Endothelial cell of umbilical vein (primary cell): ENCODE measurements around the gene UVSSA. TPM values are rescaled to one million over a fixed set of nuclear protein-coding genes. Genes with fewer than 3 reads are reported as not detected.

Experiments
- BruUV-seq: library from RNA; stranded (reverse); fragments of 400-500 nt; replicated peaks from 2 replicates; lab custom pipeline; 2021; lab: Mats Ljungman, UMichigan
- CTCF ChIA-PET: fragments of 300-600, 350-600 bp; sonication (Branson Sonifier 250); formaldehyde crosslinking; loops from one replicate; lab custom pipeline; 2021; ENCODE audit warnings: antibody characterized with exemption, inconsistent platforms; lab: Charles Lee
- POLR2A ChIA-PET: fragments of 300-600, 350-600 bp; sonication (Branson Sonifier 250); formaldehyde crosslinking; loops from one replicate; lab custom pipeline; 2021; ENCODE audit warnings: antibody characterized with exemption, inconsistent platforms; lab: Charles Lee
- DNase-seq: peaks from one replicate; pipeline ENCODE4 v3.0.0-alpha.2; 2011; ENCODE audit warnings: low read depth, low spot score
- FAIRE-seq: peaks from 2 replicates; lab custom pipeline; 2011; peaks lifted over from hg19 to GRCh38; lab: Jason Lieb, UNC
- H2AFZ ChIP-seq: 2 replicates; pipeline ENCODE4 v1.6.0; 2012; ENCODE audit warnings: low read depth, low read length, control low read depth, inconsistent platforms
- H3K27ac ChIP-seq: 2 replicates; pipeline ENCODE4 v1.5.1; 2011; ENCODE audit warnings: low read depth, mild to moderate bottlenecking, control low read depth, low read length, moderate library complexity; ENCODE audit not compliant: insufficient read depth
- H3K27me3 ChIP-seq, 2 experiments: 2 replicates each; pipeline versions ENCODE4 v1.6.0 to v1.6.1; 2011; ENCODE audit warnings: low read length in 2 of 2, mixed read lengths in 1 of 2; ENCODE audit not compliant: control insufficient read depth in 2 of 2, insufficient read depth in 2 of 2
- H3K36me3 ChIP-seq, 2 experiments: 2 replicates in 1 of 2; 3 replicates in 1 of 2; pipeline ENCODE4 v1.5.1; 2011; ENCODE audit warnings: low read length in 2 of 2, mild to moderate bottlenecking in 1 of 2, moderate library complexity in 1 of 2; ENCODE audit not compliant: control insufficient read depth in 2 of 2, insufficient read depth in 2 of 2; ENCODE audit errors: extremely low read depth in 1 of 2
- H3K4me1 ChIP-seq: 3 replicates; pipeline ENCODE4 v1.5.1; 2011; ENCODE audit warnings: mild to moderate bottlenecking, low read length; ENCODE audit not compliant: control insufficient read depth, insufficient read depth; ENCODE audit errors: extremely low read depth
- H3K4me2 ChIP-seq: 2 replicates; pipeline ENCODE4 v1.6.1; 2011; ENCODE audit warnings: low read length, control low read depth, mixed read lengths; ENCODE audit not compliant: insufficient read depth
- H3K4me3 ChIP-seq, 3 experiments: fragments of 200-600 bp in 1 of 3; sonication (generic), shearing (Covaris generic) in 1 of 3; replicated peaks in 1 of 3; 2 replicates each; pipeline ENCODE4 v1.5.1; 2011 to 2016; ENCODE audit warnings: control low read depth in 3 of 3, low read length in 3 of 3, mild to moderate bottlenecking in 2 of 3, inconsistent platforms in 1 of 3, low read depth in 1 of 3, moderate library complexity in 1 of 3; ENCODE audit not compliant: insufficient read depth in 1 of 3
- H3K79me2 ChIP-seq: 2 replicates; pipeline ENCODE4 v1.6.0; 2012; ENCODE audit warnings: low read length, inconsistent platforms; ENCODE audit not compliant: control insufficient read depth, insufficient read depth
- H3K9ac ChIP-seq: replicated peaks from 2 replicates; pipeline ENCODE3; 2011; ENCODE audit warnings: low read length, control low read depth; ENCODE audit not compliant: insufficient read depth; ENCODE audit errors: extremely low read depth
- H3K9me1 ChIP-seq: replicated peaks from 3 replicates; pipeline ENCODE4 v1.6.0; 2011; ENCODE audit warnings: mild to moderate bottlenecking, low read length; ENCODE audit not compliant: control insufficient read depth, insufficient read depth; ENCODE audit errors: extremely low read depth
- H3K9me3 ChIP-seq: replicated peaks from 2 replicates; pipeline ENCODE4 v1.5.1; 2012; ENCODE audit warnings: low read length, inconsistent platforms; ENCODE audit not compliant: control insufficient read depth, insufficient read depth
- H4K20me1 ChIP-seq: replicated peaks from 2 replicates; pipeline ENCODE3; 2011; ENCODE audit warnings: mild to moderate bottlenecking, low read length; ENCODE audit not compliant: control insufficient read depth, insufficient read depth; ENCODE audit errors: extremely low read depth
- CTCF ChIP-seq, 2 donors: IDR thresholded peaks; 1 replicate in 1 of 2; 2 replicates in 1 of 2; pipeline ENCODE4 v1.5.1; 2011; ENCODE audit warnings: low read length in 2 of 2, mild to moderate bottlenecking in 2 of 2, moderate library complexity in 2 of 2, control low read depth in 1 of 2, inconsistent platforms in 1 of 2, low read depth in 1 of 2; ENCODE audit not compliant: insufficient read depth in 1 of 2; ENCODE audit errors: extremely low read depth in 1 of 2
- EZH2 ChIP-seq: IDR thresholded peaks from 2 replicates; pipeline ENCODE4 v1.6.1; 2012; ENCODE audit warnings: borderline replicate concordance, low read depth, mild to moderate bottlenecking, moderate library complexity, low read length, inconsistent platforms; ENCODE audit not compliant: severe bottlenecking
- FOS ChIP-seq: IDR thresholded peaks from 2 replicates; pipeline ENCODE4 v1.6.1; 2011; ENCODE audit warnings: mild to moderate bottlenecking, low read length, moderate library complexity, borderline replicate concordance; ENCODE audit not compliant: insufficient read depth
- JUN ChIP-seq: IDR thresholded peaks from 2 replicates; pipeline ENCODE4 v1.6.1; 2011; ENCODE audit warnings: borderline replicate concordance, low read depth; ENCODE audit not compliant: insufficient read length, insufficient read depth
- MAX ChIP-seq: IDR thresholded peaks from 2 replicates; pipeline ENCODE4 v1.6.1; 2011; ENCODE audit not compliant: insufficient read depth, insufficient read length
- dilution Hi-C: fragments of 300-500 bp; cut with MboI; formaldehyde crosslinking; loops from one replicate; pipeline ENCODE4 v1.15.0; 2019; ENCODE audit warnings: low sequenced_read_pairs; ENCODE audit not compliant: extremely low pct_ligation_motif_present
- intact Hi-C: fragments of 100-400 bp; cut with micrococcal nuclease; formaldehyde crosslinking; loops from one replicate; pipeline ENCODE4 v1.10.0; 2022
- polyA plus RNA-seq, 4 experiments: library from polyadenylated mRNA; depleted of rRNA in 3 of 4; stranded (reverse) in 3 of 4; unstranded in 1 of 4; fragments of >200 nt; gene quantifications; 2 replicates each; pipeline versions ENCODE4 v1.2.1 to v1.2.3, GENCODE V29; 2011 to 2012; ENCODE audit warnings: missing spikeins in 1 of 4
- total RNA-seq: library from RNA; stranded (reverse); gene quantifications from 2 replicates; pipeline ENCODE4 v1.2.3, GENCODE V29; 2021

The UVSSA gene
- total and polyA plus RNA-seq, 2 donors (not counting 3 experiments of a cell fraction or from before 2014, with no cell fraction given) = 7.1 to 14.9 TPM

- Histone ChIP-seq H3K4me2 (peak overlapping the region; percentile 87), H3K79me2 (no peaks in the 10 kb centered on the region), H4K20me1 (no peaks in the 10 kb centered on the region), H3K27me3 (no peaks in the 10 kb centered on the region), H3K9me3 (no peaks in the 10 kb centered on the region), H3K9me1 (no peaks in the 10 kb centered on the region), H3K4me3 (peak overlapping the region; percentile 45 to 75 (median 69)), H3K9ac (peak overlapping the region; percentile 75), H3K27ac (peak overlapping the region; percentile 50), H3K36me3 (no peaks in the 10 kb centered on the region), H2AFZ (peak overlapping the region; percentile 69), H3K4me1 (peaks cover 26% of the 10 kb centered on the region)
- no peak for FAIRE-seq
- dilution Hi-C loops (no loop called here), intact Hi-C loops (loop anchor here (1.0 kb wide), 1 partner anchor 97 kb away; the partner anchor contains the start of gene CTBP1)
- POLR2A ChIA-PET = interaction anchor here (0.6 to 1.4 kb wide), 4 partner anchors 23 to 98 kb away, joined by 4 to 5 read pairs (median 5); no protein-coding TSS in a partner anchor
- no peak for TF ChIP-seq EZH2
- no peak for TF ChIP-seq FOS
- TF ChIP-seq MAX = no peak
- no peak for TF ChIP-seq JUN
- TF ChIP-seq CTCF (IDR thresholded peaks at IDR 0.05; ENCODE audit: extremely low read depth in 1 of 2, insufficient read depth in 1 of 2, low read depth in 1 of 2, low read length in 2 of 2) = peak in 1 of 2 donors; percentile 31
- no TSS peak for BruUV-seq
- peak; percentile 61 for DNase-seq
- CTCF ChIA-PET = interaction anchor here (0.6 to 3.0 kb wide), 12 partner anchors 10 to 1118 kb away, joined by 3 to 20 read pairs (median 3); partner anchors contain the start of gene CTBP1
Measured at GRCh38 chr4:1345903-1346780, 866 bp upstream of the UVSSA start.
